Ectodermal cell (in vitro differentiated cells): ENCODE results near the gene TPP2.

ENCODE experiments used
- H3K27ac ChIP-seq: 2 replicates; pipeline ENCODE4 v1.7.0; 2013; ENCODE audit warnings: mild to moderate bottlenecking, low read depth, low read length; ENCODE audit not compliant: insufficient read depth, poor library complexity, severe bottlenecking
- H3K27me3 ChIP-seq: 2 replicates; pipeline ENCODE4 v1.7.0; 2013; ENCODE audit warnings: mild to moderate bottlenecking, low read length; ENCODE audit not compliant: insufficient read depth, control insufficient read depth, poor library complexity, severe bottlenecking
- H3K36me3 ChIP-seq: one replicate; pipeline ENCODE4 v1.7.0; 2013; ENCODE audit warnings: low read length; ENCODE audit not compliant: control insufficient read depth, insufficient read depth
- H3K4me1 ChIP-seq: one replicate; pipeline ENCODE4 v1.7.0; 2013; ENCODE audit warnings: low read length; ENCODE audit not compliant: control insufficient read depth, insufficient read depth
- H3K4me3 ChIP-seq: 2 replicates; pipeline ENCODE4 v1.7.0; 2013; ENCODE audit warnings: low read depth, low read length, control low read depth; ENCODE audit not compliant: insufficient read depth
- H3K9me3 ChIP-seq: 2 replicates; pipeline ENCODE4 v1.7.0; 2013; ENCODE audit warnings: mild to moderate bottlenecking, low read length, moderate library complexity; ENCODE audit not compliant: control insufficient read depth
- WGBS, 2 experiments: methylation state at CpG; one replicate each; pipeline ENCODE4 v1.1.7; 2013; ENCODE audit warnings: missing lambda C conversion rate in 2 of 2; 5-methylcytosine and 5-hydroxymethylcytosine counted together

TPP2 gene

DNA sequence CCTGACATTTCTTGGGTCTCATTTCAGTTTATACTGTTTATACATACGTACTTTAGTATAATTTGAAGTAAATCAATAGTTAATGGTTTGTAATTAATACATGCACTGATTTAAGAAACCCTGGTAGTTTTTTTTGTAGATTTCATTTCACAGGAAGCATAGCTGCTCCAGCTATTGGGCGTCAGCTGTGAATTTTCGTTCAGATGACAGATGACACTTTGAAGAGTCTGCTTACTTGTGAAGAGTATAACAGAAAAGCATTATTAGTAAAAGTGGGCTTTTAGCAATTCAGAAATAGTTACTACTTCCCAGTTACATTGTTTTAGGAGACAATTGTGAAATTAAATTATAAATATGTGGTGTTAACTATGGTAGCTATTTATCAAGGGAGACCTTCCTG, 53.7 kb downstream of the TPP2 start:
- H3K36me3 ChIP-seq: peaks cover 18% of the 10 kb centered on the region
- H3K4me1 ChIP-seq: peaks cover 4% of the 10 kb centered on the region
- no peak overlapping the region for H3K4me3 ChIP-seq
- H3K9me3 ChIP-seq: no peaks in the 10 kb centered on the region
- 98 to 100% methylated on average over 2 of the region's 3 CpGs for WGBS, 2 experiments
- no peak overlapping the region for H3K27ac ChIP-seq
- no peaks in the 10 kb centered on the region for H3K27me3 ChIP-seq

DNA sequence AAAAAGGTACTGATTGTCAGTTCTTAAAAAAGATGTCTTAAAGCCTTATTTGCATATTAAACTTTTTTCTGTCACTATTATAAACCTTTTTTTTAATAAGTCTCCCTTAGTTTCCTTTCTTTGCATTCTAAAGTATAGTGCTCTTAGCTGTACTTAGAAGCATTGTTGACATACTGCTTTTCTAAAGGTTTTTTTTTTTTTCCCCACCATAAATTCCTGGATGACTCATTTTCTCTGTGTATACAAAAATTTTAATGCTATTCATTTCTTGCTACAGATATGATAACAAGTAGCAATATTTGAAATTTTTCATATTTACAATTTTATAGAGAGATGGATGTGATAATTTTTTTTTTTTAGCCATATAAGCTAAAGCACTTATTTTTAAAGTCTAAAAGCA, 54.6 kb downstream of the TPP2 start:
- no peak overlapping the region for H3K27ac ChIP-seq
- no peaks in the 10 kb centered on the region for H3K27me3 ChIP-seq
- H3K4me3 ChIP-seq: no peak overlapping the region
- peaks cover 18% of the 10 kb centered on the region for H3K36me3 ChIP-seq
- peaks cover 4% of the 10 kb centered on the region for H3K4me1 ChIP-seq
- no peaks in the 10 kb centered on the region for H3K9me3 ChIP-seq

DNA sequence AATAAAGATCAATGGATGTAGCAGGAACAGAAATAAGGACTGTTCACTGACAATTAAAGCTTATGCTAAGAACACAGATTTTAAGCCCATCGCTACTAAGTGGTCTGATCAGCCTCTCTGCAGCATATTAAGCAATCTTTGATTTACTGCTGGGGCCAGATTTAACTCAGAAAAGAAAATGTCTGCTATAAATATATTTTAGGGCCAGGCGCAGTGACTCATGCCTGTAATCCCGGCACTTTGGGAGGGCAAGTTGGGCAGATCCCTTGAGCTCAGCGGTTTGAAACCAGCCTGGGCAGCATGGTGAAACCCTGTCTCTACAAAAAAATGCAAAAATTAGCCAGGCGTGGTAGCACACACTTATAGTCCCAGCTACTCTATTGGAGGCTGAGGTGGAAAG, 55.1 kb downstream of the TPP2 start:
- 93 to 99% methylated on average over 5 of the region's 5 CpGs for WGBS, 2 experiments
- Histone ChIP-seq H3K4me3 (no peak overlapping the region), H3K27me3 (no peaks in the 10 kb centered on the region), H3K9me3 (no peaks in the 10 kb centered on the region), H3K36me3 (peaks cover 18% of the 10 kb centered on the region), H3K27ac (no peak overlapping the region), H3K4me1 (peaks cover 4% of the 10 kb centered on the region)

DNA sequence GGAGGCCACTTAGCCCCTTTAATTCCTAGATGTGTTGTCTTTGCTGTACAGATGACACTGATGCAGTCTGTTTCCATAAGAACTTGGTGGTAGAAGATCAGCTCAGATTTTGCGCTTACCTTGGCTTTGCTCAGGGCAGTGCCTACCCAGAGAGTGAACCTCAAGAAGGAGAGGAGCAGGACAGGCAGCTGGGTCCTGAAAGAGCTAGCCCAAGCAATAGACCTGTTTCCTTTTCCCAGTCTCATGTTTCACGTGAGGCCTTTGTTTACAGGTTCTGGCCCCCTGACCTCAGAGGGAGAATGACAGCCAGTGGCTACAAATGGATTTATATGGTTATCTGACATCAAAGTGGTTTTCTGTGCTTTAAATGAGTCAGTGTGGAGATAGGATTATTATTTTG, 58.0 kb downstream of the TPP2 start:
- H3K4me3 ChIP-seq: no peak overlapping the region
- peaks cover 4% of the 10 kb centered on the region for H3K4me1 ChIP-seq
- H3K9me3 ChIP-seq: no peaks in the 10 kb centered on the region
- H3K27ac ChIP-seq: no peak overlapping the region
- peaks cover 11% of the 10 kb centered on the region for H3K36me3 ChIP-seq
- H3K27me3 ChIP-seq: no peaks in the 10 kb centered on the region
- 35 to 40% methylated on average over 2 of the region's 2 CpGs for WGBS, 2 experiments

DNA sequence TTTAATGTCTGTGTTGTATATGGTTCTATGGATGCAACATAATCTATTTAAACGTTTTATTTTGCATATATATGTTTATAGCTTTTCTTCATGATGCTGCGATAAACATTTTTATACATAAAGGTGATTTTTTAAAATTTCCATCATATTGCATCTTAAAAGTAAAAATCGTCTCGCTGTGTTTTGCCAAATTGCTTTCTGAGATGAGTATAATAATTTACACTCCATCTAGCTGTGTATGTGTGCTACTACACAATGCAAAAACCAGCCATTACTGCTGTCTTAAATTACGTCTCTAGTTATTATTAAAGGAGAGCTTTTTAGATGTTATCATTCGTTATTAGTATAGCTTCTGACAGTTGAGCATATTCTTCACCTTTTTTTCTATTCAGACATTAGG, 60.8 kb downstream of the TPP2 start:
- Histone ChIP-seq H3K9me3 (no peaks in the 10 kb centered on the region), H3K36me3 (peaks cover 10% of the 10 kb centered on the region)
- WGBS, 2 experiments: 100% methylated on average over 2 of the region's 6 CpGs; no CpG with 5 or more reads in 1 of the 2 experiments

DNA sequence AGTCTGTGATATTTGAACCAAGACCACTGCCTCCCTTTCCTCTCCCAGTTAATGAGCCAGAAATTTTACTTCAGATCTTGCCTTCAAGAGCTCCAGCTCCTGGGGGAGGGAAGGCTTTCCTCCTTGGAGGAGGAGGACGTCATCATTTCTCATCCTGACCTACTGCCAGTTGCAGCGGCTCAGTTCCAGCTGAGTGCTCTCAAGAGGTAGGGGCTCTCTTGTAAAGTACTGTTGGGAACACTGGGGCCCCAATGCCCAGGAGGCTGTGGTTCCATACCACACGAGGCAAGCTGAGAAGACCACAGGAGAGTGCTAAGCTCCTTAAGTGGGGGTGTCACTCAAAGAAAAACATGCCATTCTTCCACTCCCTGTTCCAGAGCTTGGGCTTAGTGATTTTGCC, 61.9 kb downstream of the TPP2 start:
- Histone ChIP-seq H3K27me3 (no peaks in the 10 kb centered on the region), H3K27ac (no peak overlapping the region), H3K4me3 (no peak overlapping the region), H3K4me1 (peaks cover 4% of the 10 kb centered on the region), H3K9me3 (no peaks in the 10 kb centered on the region), H3K36me3 (peaks cover 10% of the 10 kb centered on the region)
- 75 to 83% methylated on average over 3 of the region's 3 CpGs for WGBS, 2 experiments

More for the DNA sequence above, 60.8 kb downstream of the TPP2 start:
- H3K27me3 ChIP-seq: no peaks in the 10 kb centered on the region
- peaks cover 4% of the 10 kb centered on the region for H3K4me1 ChIP-seq
- H3K4me3 ChIP-seq: no peak overlapping the region
- no peak overlapping the region for H3K27ac ChIP-seq

DNA sequence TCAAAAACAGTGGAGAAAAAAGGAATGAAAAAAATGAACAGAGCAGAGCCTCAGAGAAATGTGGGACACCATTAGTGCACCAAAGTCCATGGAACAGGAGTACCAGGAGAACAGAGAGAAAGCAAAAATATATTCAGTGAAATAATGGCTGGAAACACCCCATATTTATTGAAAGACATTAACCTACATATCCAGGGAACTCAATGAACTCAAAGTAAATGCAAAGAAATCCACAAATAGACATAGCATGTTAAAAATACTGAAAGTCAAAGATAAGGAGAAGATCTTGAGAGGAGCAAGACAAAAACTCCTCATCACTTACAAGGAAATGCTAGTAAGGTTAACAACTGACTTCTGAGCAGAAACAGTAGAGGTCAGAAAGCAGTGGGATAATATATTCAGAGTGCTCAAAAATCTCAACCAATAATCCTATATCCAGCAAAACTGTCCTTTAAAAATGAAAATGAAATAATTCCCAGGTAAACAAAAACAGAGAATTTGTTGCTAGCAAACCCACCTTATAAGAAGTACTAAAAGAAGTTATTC, 62.5 kb downstream of the TPP2 start:
- no peaks in the 10 kb centered on the region for H3K27me3 ChIP-seq
- H3K36me3 ChIP-seq: peaks cover 13% of the 10 kb centered on the region
- peaks cover 4% of the 10 kb centered on the region for H3K4me1 ChIP-seq

DNA sequence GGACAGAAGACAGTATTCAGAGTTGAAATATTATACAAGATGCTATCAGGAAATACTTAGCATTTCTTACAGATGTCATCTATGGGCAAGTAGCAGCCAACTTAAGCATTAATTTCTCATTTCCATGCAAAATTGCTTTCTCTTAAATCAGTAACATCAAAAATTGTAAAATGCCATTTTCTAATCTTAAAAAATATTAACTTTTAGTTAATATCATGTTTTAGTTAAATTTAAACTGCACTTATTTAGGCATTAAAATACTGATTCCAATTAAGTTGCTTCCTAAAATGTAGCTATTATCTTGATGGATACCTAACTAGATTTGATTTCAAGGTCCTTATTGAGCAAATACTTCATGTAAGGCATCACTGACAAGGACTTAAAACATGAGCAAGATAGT, 70.2 kb downstream of the TPP2 start:
- no peaks in the 10 kb centered on the region for H3K9me3 ChIP-seq
- H3K27me3 ChIP-seq: no peaks in the 10 kb centered on the region
- peaks cover 47% of the 10 kb centered on the region for H3K36me3 ChIP-seq
- H3K27ac ChIP-seq: no peak overlapping the region
- H3K4me1 ChIP-seq: no peaks in the 10 kb centered on the region
- H3K4me3 ChIP-seq: no peak overlapping the region

More for the DNA sequence above, 62.5 kb downstream of the TPP2 start:
- no peak overlapping the region for H3K27ac ChIP-seq
- no peak overlapping the region for H3K4me3 ChIP-seq
- H3K9me3 ChIP-seq: no peaks in the 10 kb centered on the region

DNA sequence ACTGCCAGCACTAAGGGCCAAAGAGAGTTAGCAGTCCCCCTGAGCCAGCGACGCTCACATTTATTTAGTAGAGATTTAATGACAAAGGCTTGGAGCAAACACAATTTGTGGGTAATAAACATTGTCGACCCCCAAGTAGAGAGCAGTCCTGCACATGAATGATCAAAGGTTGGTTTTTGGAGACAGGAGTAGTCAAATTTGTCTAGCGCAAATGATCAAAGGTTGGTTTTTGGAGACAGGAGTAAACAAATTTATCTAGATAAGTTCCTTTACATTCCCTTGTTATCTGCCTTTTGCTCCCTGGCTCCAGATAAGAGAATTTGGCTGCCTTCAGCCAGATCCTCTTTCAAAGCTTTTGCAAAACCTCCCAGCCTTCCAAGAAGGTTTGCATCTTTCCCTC, 71.1 kb downstream of the TPP2 start:
- Histone ChIP-seq H3K4me3 (no peak overlapping the region), H3K27me3 (no peaks in the 10 kb centered on the region), H3K9me3 (no peaks in the 10 kb centered on the region), H3K4me1 (no peaks in the 10 kb centered on the region), H3K27ac (no peak overlapping the region), H3K36me3 (peaks cover 47% of the 10 kb centered on the region)
- WGBS, 2 experiments: 95 to 97% methylated on average over 3 to 4 of the region's 4 CpGs

DNA sequence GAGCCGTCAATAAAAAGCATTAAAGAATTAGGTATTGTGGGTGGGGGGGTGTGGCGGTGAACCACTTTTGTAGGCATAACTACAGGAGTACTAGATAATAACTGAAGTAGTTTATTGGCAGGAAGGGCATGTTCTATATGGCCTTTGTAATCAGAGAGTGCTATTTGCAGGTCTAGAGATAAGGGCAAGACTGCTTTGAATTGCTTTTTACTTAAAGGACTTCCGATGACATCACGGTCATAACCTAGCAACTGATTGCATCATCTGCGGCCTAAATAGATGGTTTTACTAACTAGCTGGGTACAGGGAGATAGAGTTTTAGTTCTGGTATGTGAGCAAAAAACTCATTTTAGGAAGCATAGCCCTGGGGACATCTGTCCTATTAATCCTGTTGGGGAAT, 73.3 kb downstream of the TPP2 start:
- Histone ChIP-seq H3K27me3 (no peaks in the 10 kb centered on the region), H3K27ac (no peak overlapping the region), H3K9me3 (no peaks in the 10 kb centered on the region), H3K4me1 (no peaks in the 10 kb centered on the region), H3K36me3 (peaks cover 47% of the 10 kb centered on the region), H3K4me3 (no peak overlapping the region)
- 69 to 71% methylated on average over 5 of the region's 5 CpGs for whole genome bisulfite sequencing, 2 experiments

DNA sequence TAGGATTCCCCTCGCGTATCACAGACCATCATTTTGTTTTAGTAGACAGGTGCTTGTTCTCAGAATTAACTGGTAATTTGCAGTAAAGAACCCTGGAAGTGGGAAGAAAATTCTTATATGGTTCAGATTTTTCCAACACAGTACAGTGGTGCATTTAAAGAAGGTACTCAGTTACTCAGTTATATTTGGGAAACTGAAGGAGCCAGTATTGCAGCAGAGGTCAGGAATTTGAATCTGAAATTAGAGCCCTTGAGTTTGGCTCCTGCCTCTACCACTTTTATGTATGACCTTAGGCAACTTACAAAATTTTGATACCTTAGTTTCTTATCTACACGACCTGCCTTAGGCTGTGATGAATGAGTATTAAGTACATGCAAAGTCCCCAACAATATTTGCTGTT, 78.3 kb downstream of the TPP2 start:
- no peaks in the 10 kb centered on the region for H3K27me3 ChIP-seq
- 92 to 100% methylated on average over 3 of the region's 3 CpGs for WGBS, 2 experiments

More for the DNA sequence above, 78.3 kb downstream of the TPP2 start:
- H3K36me3 ChIP-seq: peaks cover 3% of the 10 kb centered on the region
- no peaks in the 10 kb centered on the region for H3K9me3 ChIP-seq
- H3K4me1 ChIP-seq: no peaks in the 10 kb centered on the region
- no peak overlapping the region for H3K27ac ChIP-seq
- no peak overlapping the region for H3K4me3 ChIP-seq
